GM12878 (cell line): ENCODE results near the gene JAKMIP1. TPM values are rescaled to one million over a fixed set of nuclear protein-coding genes. Genes with fewer than 3 reads are reported as not detected.
A peak's percentile ranks its signal among the peaks of the same experiment; 100 is the strongest.

Experiments
- ATAC-seq: fragments of 200-7000 bp; cut with Tn5 transposase; 3 replicates; pipeline ENCODE4 v1.9.1; 2020; ENCODE audit warnings: mild to moderate bottlenecking, moderate library complexity
- BruUV-seq: library from RNA; stranded (reverse); fragments of 400-500 nt; replicated peaks from 2 replicates; lab custom pipeline; 2021; lab: Mats Ljungman, UMichigan
- CTCF ChIA-PET: fragments of 300-600 bp; sonication (Branson Sonifier 250); formaldehyde crosslinking; extraction: SDS; loops from one replicate; lab custom pipeline; 2021; ENCODE audit warnings: inconsistent platforms; lab: Yijun Ruan, JAX
- POLR2A ChIA-PET: fragments of 350-600 bp; formaldehyde crosslinking; extraction: SDS; loops from one replicate; lab custom pipeline; 2021; ENCODE audit warnings: inconsistent platforms; lab: Charles Lee
- RAD21 ChIA-PET: fragments of 300-600 bp; sonication (Branson Sonifier 250); formaldehyde crosslinking; loops from one replicate; lab custom pipeline; 2023; ENCODE audit warnings: antibody characterized with exemption; ENCODE audit not compliant: unreplicated experiment; lab: Charles Lee
- SMC1A ChIA-PET: fragments of 300-600 bp; sonication (Branson Sonifier 250); formaldehyde crosslinking; loops from one replicate; lab custom pipeline; 2023; ENCODE audit not compliant: unreplicated experiment, uncharacterized antibody; lab: Charles Lee
- DNase-seq: peaks from one replicate; pipeline ENCODE4 v3.0.0-alpha.2; 2011; ENCODE audit warnings: low read depth, low spot score
- FAIRE-seq: peaks from 3 replicates; lab custom pipeline; 2011; peaks lifted over from hg19 to GRCh38; lab: Jason Lieb, UNC
- H2AFZ ChIP-seq: 2 replicates; pipeline ENCODE4 v1.6.0; 2011; ENCODE audit warnings: low read depth, low read length, control low read depth; ENCODE audit not compliant: control insufficient read depth
- H3K27ac ChIP-seq: 2 replicates; pipeline ENCODE4 v1.5.1; 2011; ENCODE audit warnings: control low read depth; ENCODE audit not compliant: control insufficient read depth, insufficient read depth
- H3K27me3 ChIP-seq, 2 experiments: replicated peaks in 1 of 2; 2 replicates each; pipeline versions ENCODE4 v1.6.0 to v1.6.1; 2011; ENCODE audit warnings: low read length in 1 of 2; ENCODE audit not compliant: control insufficient read depth in 2 of 2, insufficient read depth in 2 of 2
- H3K36me3 ChIP-seq, 2 experiments: 2 replicates each; pipeline ENCODE4 v1.5.1; 2011; ENCODE audit warnings: low read length in 1 of 2; ENCODE audit not compliant: control insufficient read depth in 2 of 2, insufficient read depth in 2 of 2
- H3K4me1 ChIP-seq: 2 replicates; pipeline ENCODE4 v1.6.1; 2011; ENCODE audit warnings: mild to moderate bottlenecking, low read length, moderate library complexity, mixed read lengths; ENCODE audit not compliant: control insufficient read depth, insufficient read depth
- H3K4me2 ChIP-seq: 2 replicates; pipeline ENCODE4 v1.6.0; 2011; ENCODE audit warnings: control low read depth; ENCODE audit not compliant: control insufficient read depth, insufficient read depth
- H3K4me3 ChIP-seq: fragments of 200-600 bp; sonication (generic); 2 replicates; pipeline ENCODE4 v1.5.1; 2016
- H3K79me2 ChIP-seq: 2 replicates; pipeline ENCODE4 v1.6.0; 2011; ENCODE audit warnings: low read length; ENCODE audit not compliant: control insufficient read depth, insufficient read depth
- H3K9ac ChIP-seq: 2 replicates; pipeline ENCODE4 v1.8.0; 2011; ENCODE audit warnings: low read length, control low read depth, mixed read lengths; ENCODE audit not compliant: control insufficient read depth, insufficient read depth
- H3K9me3 ChIP-seq: replicated peaks from 3 replicates; pipeline ENCODE4 v1.5.1; 2011; ENCODE audit warnings: mild to moderate bottlenecking, low read length; ENCODE audit not compliant: control insufficient read depth, insufficient read depth
- H4K20me1 ChIP-seq: 2 replicates; pipeline ENCODE4 v1.6.0; 2011; ENCODE audit not compliant: control insufficient read depth, insufficient read depth
- EGR1 ChIP-seq, 2 experiments: IDR thresholded peaks; 1 replicate in 1 of 2; 2 replicates in 1 of 2; pipeline ENCODE4 v1.6.1; 2011 to 2012; ENCODE audit warnings: low read depth in 2 of 2, low read length in 2 of 2, borderline replicate concordance in 1 of 2, mild to moderate bottlenecking in 1 of 2, moderate library complexity in 1 of 2
- PRDM15 ChIP-seq: fragments of 450-650 bp; formaldehyde crosslinking; IDR thresholded peaks from 2 replicates; pipeline ENCODE4 v1.4.0; 2020; ENCODE audit warnings: mild to moderate bottlenecking, moderate library complexity
- WGBS: methylation state at CpG from one replicate; pipeline ENCODE4 v1.1.6; 2016; ENCODE audit warnings: low lambda C conversion rate; ENCODE audit not compliant: insufficient replicate concordance, insufficient coverage; ENCODE audit errors: missing lambda C conversion rate; 5-methylcytosine and 5-hydroxymethylcytosine counted together
- in situ Hi-C: fragments of 300-500 bp; cut with MboI; formaldehyde crosslinking; loops from 9 replicates; pipeline ENCODE4 v1.14.3; 2018; ENCODE audit warnings: mixed read lengths
- intact Hi-C: fragments of 100-400 bp; cut with micrococcal nuclease; formaldehyde crosslinking; loops from one replicate; pipeline ENCODE4 v1.14.2; 2022; ENCODE audit not compliant: unreplicated experiment
- polyA plus RNA-seq, 11 experiments: library from polyadenylated mRNA; depleted of rRNA in 4 of 11; unstranded in 6 of 11; stranded (reverse) in 5 of 11; fragments of >200 nt; fragmentation: Nextera tagmentation in 4 of 11; fragmentation: Illumina TruSeq in 1 of 11; extraction: Ambion mirVana in 4 of 11; extraction: Trizol in 1 of 11; gene quantifications; 1 replicate in 1 of 11; 2 replicates in 10 of 11; pipeline versions ENCODE4 v1.2.1 to v1.2.3, GENCODE V29; 2011 to 2016; ENCODE audit warnings: inconsistent platforms in 2 of 11, missing spikeins in 2 of 11, low read depth in 1 of 11
- total RNA-seq, 4 experiments: library from RNA; depleted of rRNA in 3 of 4; stranded (reverse); fragments of >200 nt in 3 of 4; fragmentation: Illumina TruSeq in 1 of 4; extraction: Trizol in 1 of 4; gene quantifications; 2 replicates each; pipeline versions ENCODE4 v1.2.1 to v1.2.3, GENCODE V29; 2013 to 2021

JAKMIP1 gene
- total and polyA plus RNA-seq, 10 of the 15 experiments (the other 5 are each of a cell fraction or from before 2014, with no cell fraction given), result 0.52 to 16.7 (median 12.3) TPM

- ChIA-PET SMC1A (interaction anchor here (4.9 kb wide), 1 partner anchor 254 kb away, joined by 40 read pairs; no protein-coding TSS in a partner anchor), POLR2A (no interaction called here), RAD21 (no interaction called here), CTCF (interaction anchor here (0.7 to 4.8 kb wide), 6 partner anchors 13 to 549 kb away, joined by 3 to 80 read pairs (median 12); partner anchors contain the start of gene C4orf50)
- Histone ChIP-seq H3K27me3 (no peaks in the 10 kb centered on the region; a peak in 2 of 4 replicates), H3K27ac (no peak overlapping the region), H3K79me2 (no peaks in the 10 kb centered on the region), H4K20me1 (no peaks in the 10 kb centered on the region), H3K4me1 (peaks cover 11% of the 10 kb centered on the region), H3K9me3 (no peaks in the 10 kb centered on the region), H3K36me3 (no peaks in the 10 kb centered on the region), H2AFZ (peak overlapping the region; percentile 20; the same call in 1 of the 2 replicates), H3K4me3 (no peak overlapping the region), H3K4me2 (no peak overlapping the region), H3K9ac (no peak overlapping the region)
- ATAC-seq (peak; percentile 54), DNase-seq (no peak), FAIRE-seq (no peak)
- intact Hi-C loops (loop anchor here (5.0 kb wide), 1 partner anchor 256 kb away; no protein-coding TSS in a partner anchor), in situ Hi-C loops (loop anchor here (5.0 kb wide), 1 partner anchor 331 kb away; no protein-coding TSS in a partner anchor)
- 55% methylated on average over 14 of the region's 19 CpGs for WGBS
- no peak for TF ChIP-seq PRDM15 (CRISPR knock-in tag)
- TF ChIP-seq EGR1 (IDR thresholded peaks at IDR 0.05; ENCODE audit: borderline replicate concordance in 1 of 2, low read depth in 2 of 2, low read length in 2 of 2), result peak in 1 of 2 experiments; percentile 45; a peak in 1 of 3 replicates
- BruUV-seq, result no TSS peak
Observed at GRCh38 chr4:5995901-5996623, 204.3 kb downstream of the JAKMIP1 start.
